H9 (cell line): Measurements from ENCODE around the gene CCL8. TPM values are rescaled to one million over a fixed set of nuclear protein-coding genes. Genes with fewer than 3 reads are reported as not detected.

Experiments
- DNase-seq: peaks from one replicate; pipeline ENCODE4 v3.0.0-alpha.2; 2017
- H2AFZ ChIP-seq: one replicate; pipeline ENCODE4 v1.6.1; 2013; ENCODE audit warnings: mild to moderate bottlenecking, low read length, control low read depth, moderate library complexity
- H2AK5ac ChIP-seq: 2 replicates; pipeline ENCODE4 v1.6.1; 2013; ENCODE audit warnings: low read length, control low read depth, mixed read lengths; ENCODE audit not compliant: insufficient read length
- H2BK120ac ChIP-seq: one replicate; pipeline ENCODE4 v1.6.1; 2013; ENCODE audit warnings: low read depth, mild to moderate bottlenecking, low read length, control low read depth, inconsistent platforms; ENCODE audit not compliant: poor library complexity, severe bottlenecking
- H2BK12ac ChIP-seq: 2 replicates; pipeline ENCODE4 v1.6.1; 2013; ENCODE audit warnings: low read length, control low read depth, mixed read lengths, low read depth; ENCODE audit not compliant: insufficient read length
- H2BK15ac ChIP-seq: 2 replicates; pipeline ENCODE4 v1.6.1; 2013; ENCODE audit warnings: low read depth, low read length, control low read depth
- H2BK20ac ChIP-seq: one replicate; pipeline ENCODE4 v1.6.1; 2013; ENCODE audit warnings: low read depth, mild to moderate bottlenecking, low read length, control low read depth, inconsistent platforms; ENCODE audit not compliant: poor library complexity, severe bottlenecking
- H2BK5ac ChIP-seq: 2 replicates; pipeline ENCODE4 v1.6.1; 2013; ENCODE audit warnings: low read length, control low read depth, mixed read lengths; ENCODE audit not compliant: insufficient read length
- H3K14ac ChIP-seq: 2 replicates; pipeline ENCODE4 v1.6.1; 2013; ENCODE audit warnings: low read length, control low read depth; ENCODE audit not compliant: insufficient read depth
- H3K18ac ChIP-seq: 2 replicates; pipeline ENCODE4 v1.6.1; 2013; ENCODE audit warnings: low read depth, mild to moderate bottlenecking, mixed read lengths, low read length, control low read depth; ENCODE audit not compliant: insufficient read length
- H3K23ac ChIP-seq: 2 replicates; pipeline ENCODE4 v1.6.1; 2013; ENCODE audit warnings: low read length, control low read depth, mixed read lengths, low read depth; ENCODE audit not compliant: insufficient read length
- H3K23me2 ChIP-seq: 2 replicates; pipeline ENCODE4 v1.6.1; 2013; ENCODE audit warnings: low read depth, mild to moderate bottlenecking, mixed read lengths, low read length, control low read depth; ENCODE audit not compliant: insufficient read length, poor library complexity, severe bottlenecking
- H3K27ac ChIP-seq: 2 replicates; pipeline ENCODE4 v1.5.1; 2013; ENCODE audit warnings: low read length, control low read depth, mixed read lengths, low read depth; ENCODE audit not compliant: insufficient read length
- H3K27me3 ChIP-seq: 2 replicates; pipeline ENCODE4 v1.6.1; 2013; ENCODE audit warnings: low read length, control low read depth, inconsistent platforms; ENCODE audit not compliant: insufficient read depth
- H3K4ac ChIP-seq: 2 replicates; pipeline ENCODE4 v1.6.1; 2013; ENCODE audit warnings: low read depth, mild to moderate bottlenecking, control low read depth, inconsistent platforms, low read length, moderate library complexity
- H3K4me1 ChIP-seq: 2 replicates; pipeline ENCODE4 v1.6.1; 2013; ENCODE audit warnings: low read length, control low read depth, inconsistent platforms; ENCODE audit not compliant: insufficient read depth
- H3K4me2 ChIP-seq: 2 replicates; pipeline ENCODE4 v1.6.1; 2013; ENCODE audit warnings: low read length, control low read depth, mixed read lengths; ENCODE audit not compliant: insufficient read length, insufficient read depth
- H3K56ac ChIP-seq: 2 replicates; pipeline ENCODE4 v1.6.1; 2013; ENCODE audit warnings: low read depth, mild to moderate bottlenecking, mixed read lengths, low read length, control low read depth; ENCODE audit not compliant: insufficient read length
- H3K79me1 ChIP-seq: 2 replicates; pipeline ENCODE4 v1.6.1; 2013; ENCODE audit warnings: low read depth, mild to moderate bottlenecking, moderate library complexity, low read length, control low read depth, inconsistent platforms; ENCODE audit not compliant: insufficient read depth, poor library complexity, severe bottlenecking
- H3K79me2 ChIP-seq: 2 replicates; pipeline ENCODE4 v1.6.1; 2013; ENCODE audit warnings: low read length, control low read depth, inconsistent platforms; ENCODE audit not compliant: insufficient read depth
- H3K9ac ChIP-seq: 2 replicates; pipeline ENCODE4 v1.6.1; 2013; ENCODE audit warnings: low read length, control low read depth, mixed read lengths; ENCODE audit not compliant: insufficient read length; ENCODE audit errors: extremely low read depth
- H3K9me3 ChIP-seq: one replicate; pipeline ENCODE4 v1.6.1; 2013; ENCODE audit warnings: low read depth, low read length, inconsistent platforms; ENCODE audit not compliant: control insufficient read depth
- H3T11ph ChIP-seq: one replicate; pipeline ENCODE4 v1.6.1; 2013; ENCODE audit warnings: mild to moderate bottlenecking, low read length, control low read depth, inconsistent platforms
- H4K20me1 ChIP-seq: one replicate; pipeline ENCODE4 v1.6.1; 2013; ENCODE audit not compliant: control insufficient read depth, insufficient read length, insufficient read depth
- H4K5ac ChIP-seq: 2 replicates; pipeline ENCODE4 v1.6.1; 2013; ENCODE audit warnings: low read depth, mild to moderate bottlenecking, mixed read lengths, low read length, control low read depth; ENCODE audit not compliant: insufficient read length
- H4K8ac ChIP-seq: replicated peaks from 2 replicates; pipeline ENCODE4 v1.6.1; 2013; ENCODE audit warnings: low read length, control low read depth, mixed read lengths, low read depth; ENCODE audit not compliant: insufficient read length
- H4K91ac ChIP-seq: 2 replicates; pipeline ENCODE4 v1.6.1; 2013; ENCODE audit warnings: low read depth, mild to moderate bottlenecking, moderate library complexity, mixed read lengths, low read length, control low read depth; ENCODE audit not compliant: insufficient read length
- H3K27ac Mint-ChIP-seq, 3 experiments: 2 replicates in 2 of 3; 3 replicates in 1 of 3; pipeline ENCODE4 v1.8.0; 2020 to 2021; ENCODE audit warnings: mixed read lengths in 3 of 3, mild to moderate bottlenecking in 1 of 3, moderate library complexity in 1 of 3
- H3K27me3 Mint-ChIP-seq: 2 replicates; pipeline ENCODE4 v1.8.0; 2021; ENCODE audit warnings: low read depth, mild to moderate bottlenecking, moderate library complexity, mixed read lengths
- H3K36me3 Mint-ChIP-seq, 3 experiments: 2 replicates in 2 of 3; 3 replicates in 1 of 3; pipeline ENCODE4 v1.8.0; 2020 to 2021; ENCODE audit warnings: low read depth in 3 of 3, mixed read lengths in 3 of 3; ENCODE audit not compliant: insufficient read depth in 1 of 3
- H3K4me1 Mint-ChIP-seq, 2 experiments: 2 replicates each; pipeline ENCODE4 v1.8.0; 2020; ENCODE audit warnings: mixed read lengths in 2 of 2
- H3K4me3 Mint-ChIP-seq, 2 experiments: 2 replicates in 1 of 2; 3 replicates in 1 of 2; pipeline ENCODE4 v1.8.0; 2020 to 2021; ENCODE audit warnings: mild to moderate bottlenecking in 2 of 2, mixed read lengths in 2 of 2, moderate library complexity in 1 of 2
- H3K9me3 Mint-ChIP-seq, 2 experiments: 2 replicates in 1 of 2; 3 replicates in 1 of 2; pipeline ENCODE4 v1.8.0; 2020; ENCODE audit warnings: mild to moderate bottlenecking in 2 of 2, mixed read lengths in 2 of 2, moderate library complexity in 1 of 2
- CTCF ChIP-seq: fragments of 200-600 bp; sonication (generic); conservative IDR thresholded peaks from 3 replicates; pipeline ENCODE4 v1.8.0; 2021; ENCODE audit warnings: antibody characterized with exemption, mild to moderate bottlenecking
- WGBS: extraction: QIAGEN DNeasy Blood & Tissue Kit; methylation state at CpG from one replicate; pipeline ENCODE4 v1.1.7; 2013; ENCODE audit warnings: missing lambda C conversion rate, low lambda C conversion rate, mixed read lengths; ENCODE audit not compliant: insufficient read length; ENCODE audit errors: extremely low coverage; 5-methylcytosine and 5-hydroxymethylcytosine counted together
- total RNA-seq: library from RNA; stranded (reverse); gene quantifications from 2 replicates; pipeline ENCODE4 v1.2.1, GENCODE V29; 2021

Gene CCL8
- total RNA-seq, 1 experiment from 2014 or later, result not detected

GRCh38 chr17:34365340-34365739 lies 46.1 kb downstream of the CCL8 start:
- H2BK12ac ChIP-seq, result no peak overlapping the region
- H3K14ac ChIP-seq, result no peak overlapping the region
- peaks cover 10 to 21% of the 10 kb centered on the region in 2 experiments; a peak in 3 of 4 replicates for H3K4me1 Mint-ChIP-seq

More at GRCh38 chr17:34365340-34365739, 46.1 kb downstream of the CCL8 start:
- Histone ChIP-seq H4K20me1 (no peaks in the 10 kb centered on the region), H2BK120ac (no peak overlapping the region), H2BK15ac (no peak overlapping the region), H3T11ph (no peak overlapping the region), H3K9ac (no peak overlapping the region), H3K4me2 (no peak overlapping the region), H3K79me1 (no peaks in the 10 kb centered on the region), H4K91ac (no peak overlapping the region), H3K9me3 (no peaks in the 10 kb centered on the region), H3K79me2 (no peaks in the 10 kb centered on the region), H4K5ac (no peak overlapping the region), H3K4ac (no peak overlapping the region), H4K8ac (no peak overlapping the region), H3K18ac (no peak overlapping the region), H3K27me3 (no peaks in the 10 kb centered on the region), H3K56ac (no peak overlapping the region), H3K23me2 (no peaks in the 10 kb centered on the region), H2BK20ac (no peak overlapping the region), H2BK5ac (no peak overlapping the region), H2AFZ (no peak overlapping the region), H3K4me1 (no peaks in the 10 kb centered on the region), H3K23ac (no peak overlapping the region), H3K27ac (no peak overlapping the region), H2AK5ac (no peak overlapping the region)
- DNase-seq, result no peak
- H3K36me3 Mint-ChIP-seq, result no peaks in the 10 kb centered on the region
- peaks cover 21% of the 10 kb centered on the region for H3K27me3 Mint-ChIP-seq
- no peak overlapping the region for H3K27ac Mint-ChIP-seq
- H3K4me3 Mint-ChIP-seq, result no peak overlapping the region
- no peaks in the 10 kb centered on the region for H3K9me3 Mint-ChIP-seq
- TF ChIP-seq CTCF, result no peak
- no CpG with 5 or more reads among the region's 2 CpGs for WGBS
